ENCODE measurements around the gene SLC6A7.
A peak's percentile ranks its signal among the peaks of the same experiment; 100 is the strongest.

SLC6A7 gene

GRCh38 chr5:150155258-150156026 lies 34.4 kb upstream of the SLC6A7 start, which contains the start of gene PDGFRB:
Gene PDGFRB (minus strand): TSS chr5:150155845. CDS start chr5:150137047, 18,798 bp downstream.
- DNase-seq (ENCODE audit: low read depth): peak; percentile 35

GRCh38 chr5:150156027-150156368 lies 33.9 kb upstream of the SLC6A7 start:
- no peak for DNase-seq (ENCODE audit: low read depth)

GRCh38 chr5:150156540-150156939 lies 33.3 kb upstream of the SLC6A7 start:
- DNase-seq (ENCODE audit: low read depth): no peak

- no peak for DNase-seq (ENCODE audit: low read depth)
Observed at GRCh38 chr5:150157168-150157567, 32.7 kb upstream of the SLC6A7 start.

GRCh38 chr5:150158170-150158949 lies 31.5 kb upstream of the SLC6A7 start:
- no peak for DNase-seq (ENCODE audit: low read depth)

- no peak for DNase-seq (ENCODE audit: low read depth)
Observed at GRCh38 chr5:150159031-150159430, 30.8 kb upstream of the SLC6A7 start.

GRCh38 chr5:150159741-150160179 lies 30.1 kb upstream of the SLC6A7 start:
- DNase-seq (ENCODE audit: low read depth): no peak

- DNase-seq (ENCODE audit: low read depth): no peak
Observed at GRCh38 chr5:150160448-150161081, 29.3 kb upstream of the SLC6A7 start.

- DNase-seq (ENCODE audit: low read depth): peak; percentile 43
Observed at GRCh38 chr5:150161242-150162141, 28.4 kb upstream of the SLC6A7 start.

GRCh38 chr5:150162142-150162513 lies 27.7 kb upstream of the SLC6A7 start:
- DNase-seq (ENCODE audit: low read depth): no peak

- no peak for DNase-seq (ENCODE audit: low read depth)
Observed at GRCh38 chr5:150163035-150163434, 26.8 kb upstream of the SLC6A7 start.

- no peak for DNase-seq (ENCODE audit: low read depth)
Observed at GRCh38 chr5:150163547-150164059, 26.3 kb upstream of the SLC6A7 start.

GRCh38 chr5:150164211-150164980 lies 25.5 kb upstream of the SLC6A7 start:
- no peak for DNase-seq (ENCODE audit: low read depth)

- no peak for DNase-seq (ENCODE audit: low read depth)
Observed at GRCh38 chr5:150166037-150166649, 23.7 kb upstream of the SLC6A7 start.

GRCh38 chr5:150166650-150167511 lies 23.0 kb upstream of the SLC6A7 start, which contains the start of gene CDX1:
Gene CDX1 (plus strand): TSS chr5:150166778. CDS start chr5:150166877, 99 bp downstream.
- no peak for DNase-seq (ENCODE audit: low read depth)

- DNase-seq (ENCODE audit: low read depth): no peak
Observed at GRCh38 chr5:150167512-150167850, 22.4 kb upstream of the SLC6A7 start.

- DNase-seq (ENCODE audit: low read depth): no peak
Observed at GRCh38 chr5:150167908-150168307, 22.0 kb upstream of the SLC6A7 start.

- no peak for DNase-seq (ENCODE audit: low read depth)
Observed at GRCh38 chr5:150168864-150169263, 21.0 kb upstream of the SLC6A7 start.

- no peak for DNase-seq (ENCODE audit: low read depth)
Observed at GRCh38 chr5:150172145-150172544, 17.7 kb upstream of the SLC6A7 start.
